ENCODE measurements around the gene STUB1.
"Not testable (repeated sequence)": the region's sequence is repeated elsewhere in the genome, so short reads cannot be mapped to it uniquely, and the experiment has no call there.

Gene STUB1

GRCh38 chr16:680967-681745 lies 946 bp downstream of the STUB1 start:
- peak; percentile 39 for DNase-seq

GRCh38 chr16:681746-682427 lies 1.7 kb downstream of the STUB1 start:
- DNase-seq: no peak

GRCh38 chr16:682493-683395 lies 2.5 kb downstream of the STUB1 start:
- no peak for DNase-seq

- no peak for DNase-seq
Observed at GRCh38 chr16:683396-684070, 3.3 kb downstream of the STUB1 start.

- peak; percentile 99 for DNase-seq
Observed at GRCh38 chr16:684071-684794, 4.0 kb downstream of the STUB1 start, which contains the start of gene JMJD8. Gene JMJD8 (minus strand): TSS chr16:684334. CDS start chr16:684319, 15 bp downstream.

GRCh38 chr16:684961-685696 lies 4.9 kb downstream of the STUB1 start:
- no peak for DNase-seq

GRCh38 chr16:685967-686366 lies 5.8 kb downstream of the STUB1 start:
- DNase-seq: no peak

- DNase-seq: no peak
Observed at GRCh38 chr16:686459-687260, 6.5 kb downstream of the STUB1 start.

- no peak for DNase-seq
Observed at GRCh38 chr16:687499-687898, 7.3 kb downstream of the STUB1 start.

- no peak for DNase-seq
Observed at GRCh38 chr16:689175-689897, 9.1 kb downstream of the STUB1 start.

- not testable (repeated sequence) for DNase-seq
Observed at GRCh38 chr16:691242-691641, 11.0 kb downstream of the STUB1 start.

GRCh38 chr16:692356-693108 lies 12.3 kb downstream of the STUB1 start:
- no peak for DNase-seq

- DNase-seq: no peak
Observed at GRCh38 chr16:693364-693763, 13.2 kb downstream of the STUB1 start.

GRCh38 chr16:693766-694165 lies 13.6 kb downstream of the STUB1 start:
- DNase-seq: no peak

GRCh38 chr16:694187-694862 lies 14.1 kb downstream of the STUB1 start:
- DNase-seq: no peak

GRCh38 chr16:694863-695354 lies 14.7 kb downstream of the STUB1 start:
- no peak for DNase-seq

- DNase-seq: peak; percentile 76
Observed at GRCh38 chr16:695355-696089, 15.3 kb downstream of the STUB1 start.

Measured in activated CD4-positive, alpha-beta T cell treated with anti-CD3 and anti-CD28 coated beads, Interleukin-10, Interleukin-2, amounts not matched to agents 100 ng/mL and 50 ng/mL, durations not matched to agents 16 hours and 8 hours (primary cell).